Panc1 (cell line): ENCODE measurements around the gene ARFGEF2. TPM values are rescaled to one million over a fixed set of nuclear protein-coding genes. Genes with fewer than 3 reads are reported as not detected.

Experiments used
- ATAC-seq: fragments of 200-7000 bp; cut with Tn5 transposase; 2 replicates; pipeline ENCODE4 v1.9.1; 2020; ENCODE audit warnings: mild to moderate bottlenecking, moderate library complexity
- BruUV-seq: library from RNA; stranded (reverse); fragments of 400-500 nt; replicated peaks from 2 replicates; lab custom pipeline; 2021; lab: Mats Ljungman, UMichigan
- CTCF ChIA-PET: fragments of 300-600 bp; sonication (Branson Sonifier 250); formaldehyde crosslinking; loops from one replicate; lab custom pipeline; 2022; ENCODE audit warnings: antibody characterized with exemption; lab: Charles Lee
- POLR2A ChIA-PET: fragments of 300-600 bp; sonication (Branson Sonifier 250); formaldehyde crosslinking; loops from one replicate; lab custom pipeline; 2022; ENCODE audit warnings: antibody characterized with exemption; lab: Charles Lee
- DNase-seq: peaks from one replicate; pipeline ENCODE4 v3.0.0-alpha.2; 2010; ENCODE audit warnings: low read depth, low spot score
- H3K27ac ChIP-seq: 2 replicates; pipeline ENCODE4 v1.5.1; 2011; ENCODE audit warnings: mild to moderate bottlenecking, low read length, inconsistent platforms
- H3K27me3 ChIP-seq: fragments of 200-500 bp; sonication (Bioruptor generic); 2 replicates; pipeline ENCODE4 v1.6.0; 2014; ENCODE audit warnings: low read length, inconsistent platforms; ENCODE audit not compliant: control insufficient read depth, insufficient read depth
- H3K36me3 ChIP-seq: fragments of 200-500 bp; sonication (Bioruptor generic); 2 replicates; pipeline ENCODE4 v1.5.1; 2014; ENCODE audit warnings: inconsistent platforms, mild to moderate bottlenecking, low read length, moderate library complexity; ENCODE audit not compliant: control insufficient read depth, insufficient read depth
- H3K4me1 ChIP-seq: 2 replicates; pipeline ENCODE4 v1.5.1; 2011; ENCODE audit warnings: inconsistent platforms, mild to moderate bottlenecking, low read length, moderate library complexity; ENCODE audit not compliant: control insufficient read depth, insufficient read depth
- H3K4me3 ChIP-seq, 2 experiments: 2 replicates each; pipeline ENCODE4 v1.5.1; 2011 to 2012; ENCODE audit warnings: low read depth in 2 of 2, low read length in 2 of 2, mild to moderate bottlenecking in 2 of 2, inconsistent platforms in 1 of 2, moderate library complexity in 1 of 2
- H3K9me3 ChIP-seq: fragments of 200-500 bp; sonication (Bioruptor generic); 2 replicates; pipeline ENCODE4 v1.5.1; 2014; ENCODE audit warnings: low read depth, mild to moderate bottlenecking, inconsistent platforms, low read length, moderate library complexity; ENCODE audit not compliant: control insufficient read depth, insufficient read depth
- POLR2AphosphoS5 ChIP-seq: IDR thresholded peaks from 2 replicates; pipeline ENCODE4 v1.6.1; 2012; ENCODE audit warnings: mild to moderate bottlenecking, low read depth, low read length, moderate library complexity
- SIN3A ChIP-seq: IDR thresholded peaks from 2 replicates; pipeline ENCODE4 v1.6.1; 2012; ENCODE audit warnings: low read depth, mild to moderate bottlenecking, low read length, moderate library complexity, borderline replicate concordance; ENCODE audit not compliant: insufficient read depth
- TCF7L2 ChIP-seq: IDR thresholded peaks from 2 replicates; pipeline ENCODE4 v1.6.1; 2011; ENCODE audit warnings: mild to moderate bottlenecking, low read depth, low read length, inconsistent platforms
- in situ Hi-C: cut with HindIII; loops from 2 replicates; pipeline ENCODE4 v1.10.0; 2016; ENCODE audit warnings: low sequenced_read_pairs, low pct_unique_long_range_greater_than_20kb
- intact Hi-C: fragments of 100-400 bp; cut with micrococcal nuclease; formaldehyde crosslinking; loops from one replicate; pipeline ENCODE4 v1.10.0; 2022; ENCODE audit not compliant: unreplicated experiment
- total RNA-seq: library from RNA; stranded (reverse); gene quantifications from one replicate; pipeline ENCODE4 v1.2.1, GENCODE V29; 2021; ENCODE audit not compliant: unreplicated experiment
- TF ChIP-seq, protein P1 (sequence below), 2 experiments: IDR thresholded peaks; 2 replicates each; pipeline ENCODE4 v1.6.1; 2011 to 2012; ENCODE audit warnings: low read depth in 2 of 2, control low read depth in 1 of 2, low read length in 1 of 2, mild to moderate bottlenecking in 1 of 2, moderate library complexity in 1 of 2; ENCODE audit not compliant: insufficient read depth in 1 of 2
- TF ChIP-seq, protein P2 (sequence below): fragments of 450-650 bp; IDR thresholded peaks from 2 replicates; pipeline ENCODE4 v1.5.1; 2017; ENCODE audit warnings: mild to moderate bottlenecking

ARFGEF2 gene
- total RNA-seq, 1 experiment from 2014 or later = 36.6 TPM

DNA sequence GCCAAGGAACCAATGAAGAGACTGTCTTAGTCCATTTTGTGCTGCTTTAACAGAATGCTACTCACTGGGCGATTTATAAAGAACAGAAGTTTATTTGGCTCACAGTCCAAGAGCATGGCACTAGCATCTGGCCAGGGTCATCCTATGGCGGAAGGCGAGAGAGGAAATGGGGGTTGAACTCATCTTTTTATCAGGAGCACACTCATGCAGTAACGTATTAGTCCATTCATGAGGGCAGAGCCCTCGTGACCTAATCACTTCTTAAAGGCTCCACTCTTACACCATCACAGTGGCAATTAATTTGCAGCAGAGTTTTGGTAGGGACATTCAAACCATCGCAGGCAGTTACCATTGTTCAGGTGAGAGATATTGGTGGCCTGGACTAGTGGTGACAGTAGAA is 8.5 kb downstream of the ARFGEF2 start:
- TF ChIP-seq, protein P1, sequence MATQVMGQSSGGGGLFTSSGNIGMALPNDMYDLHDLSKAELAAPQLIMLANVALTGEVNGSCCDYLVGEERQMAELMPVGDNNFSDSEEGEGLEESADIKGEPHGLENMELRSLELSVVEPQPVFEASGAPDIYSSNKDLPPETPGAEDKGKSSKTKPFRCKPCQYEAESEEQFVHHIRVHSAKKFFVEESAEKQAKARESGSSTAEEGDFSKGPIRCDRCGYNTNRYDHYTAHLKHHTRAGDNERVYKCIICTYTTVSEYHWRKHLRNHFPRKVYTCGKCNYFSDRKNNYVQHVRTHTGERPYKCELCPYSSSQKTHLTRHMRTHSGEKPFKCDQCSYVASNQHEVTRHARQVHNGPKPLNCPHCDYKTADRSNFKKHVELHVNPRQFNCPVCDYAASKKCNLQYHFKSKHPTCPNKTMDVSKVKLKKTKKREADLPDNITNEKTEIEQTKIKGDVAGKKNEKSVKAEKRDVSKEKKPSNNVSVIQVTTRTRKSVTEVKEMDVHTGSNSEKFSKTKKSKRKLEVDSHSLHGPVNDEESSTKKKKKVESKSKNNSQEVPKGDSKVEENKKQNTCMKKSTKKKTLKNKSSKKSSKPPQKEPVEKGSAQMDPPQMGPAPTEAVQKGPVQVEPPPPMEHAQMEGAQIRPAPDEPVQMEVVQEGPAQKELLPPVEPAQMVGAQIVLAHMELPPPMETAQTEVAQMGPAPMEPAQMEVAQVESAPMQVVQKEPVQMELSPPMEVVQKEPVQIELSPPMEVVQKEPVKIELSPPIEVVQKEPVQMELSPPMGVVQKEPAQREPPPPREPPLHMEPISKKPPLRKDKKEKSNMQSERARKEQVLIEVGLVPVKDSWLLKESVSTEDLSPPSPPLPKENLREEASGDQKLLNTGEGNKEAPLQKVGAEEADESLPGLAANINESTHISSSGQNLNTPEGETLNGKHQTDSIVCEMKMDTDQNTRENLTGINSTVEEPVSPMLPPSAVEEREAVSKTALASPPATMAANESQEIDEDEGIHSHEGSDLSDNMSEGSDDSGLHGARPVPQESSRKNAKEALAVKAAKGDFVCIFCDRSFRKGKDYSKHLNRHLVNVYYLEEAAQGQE (IDR thresholded peaks at IDR 0.05; ENCODE audit: insufficient read depth in 1 of 2, low read depth in 2 of 2, low read length in 1 of 2) = no peak
- TF ChIP-seq POLR2AphosphoS5 = no peak
- no peak for TF ChIP-seq TCF7L2
- no peak for TF ChIP-seq SIN3A
- TF ChIP-seq, protein P2, sequence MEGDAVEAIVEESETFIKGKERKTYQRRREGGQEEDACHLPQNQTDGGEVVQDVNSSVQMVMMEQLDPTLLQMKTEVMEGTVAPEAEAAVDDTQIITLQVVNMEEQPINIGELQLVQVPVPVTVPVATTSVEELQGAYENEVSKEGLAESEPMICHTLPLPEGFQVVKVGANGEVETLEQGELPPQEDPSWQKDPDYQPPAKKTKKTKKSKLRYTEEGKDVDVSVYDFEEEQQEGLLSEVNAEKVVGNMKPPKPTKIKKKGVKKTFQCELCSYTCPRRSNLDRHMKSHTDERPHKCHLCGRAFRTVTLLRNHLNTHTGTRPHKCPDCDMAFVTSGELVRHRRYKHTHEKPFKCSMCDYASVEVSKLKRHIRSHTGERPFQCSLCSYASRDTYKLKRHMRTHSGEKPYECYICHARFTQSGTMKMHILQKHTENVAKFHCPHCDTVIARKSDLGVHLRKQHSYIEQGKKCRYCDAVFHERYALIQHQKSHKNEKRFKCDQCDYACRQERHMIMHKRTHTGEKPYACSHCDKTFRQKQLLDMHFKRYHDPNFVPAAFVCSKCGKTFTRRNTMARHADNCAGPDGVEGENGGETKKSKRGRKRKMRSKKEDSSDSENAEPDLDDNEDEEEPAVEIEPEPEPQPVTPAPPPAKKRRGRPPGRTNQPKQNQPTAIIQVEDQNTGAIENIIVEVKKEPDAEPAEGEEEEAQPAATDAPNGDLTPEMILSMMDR = no peak
- Histone ChIP-seq H3K27me3 (no peaks in the 10 kb centered on the region), H3K36me3 (no peaks in the 10 kb centered on the region), H3K27ac (no peak overlapping the region), H3K4me3 (no peak overlapping the region), H3K9me3 (no peaks in the 10 kb centered on the region), H3K4me1 (no peaks in the 10 kb centered on the region)
- ChIA-PET CTCF (no interaction called here), POLR2A (no interaction called here)
- in situ Hi-C loops (no loop called here), intact Hi-C loops (no loop called here)
- ATAC-seq (no peak), DNase-seq (no peak)
- no TSS peak for BruUV-seq

DNA sequence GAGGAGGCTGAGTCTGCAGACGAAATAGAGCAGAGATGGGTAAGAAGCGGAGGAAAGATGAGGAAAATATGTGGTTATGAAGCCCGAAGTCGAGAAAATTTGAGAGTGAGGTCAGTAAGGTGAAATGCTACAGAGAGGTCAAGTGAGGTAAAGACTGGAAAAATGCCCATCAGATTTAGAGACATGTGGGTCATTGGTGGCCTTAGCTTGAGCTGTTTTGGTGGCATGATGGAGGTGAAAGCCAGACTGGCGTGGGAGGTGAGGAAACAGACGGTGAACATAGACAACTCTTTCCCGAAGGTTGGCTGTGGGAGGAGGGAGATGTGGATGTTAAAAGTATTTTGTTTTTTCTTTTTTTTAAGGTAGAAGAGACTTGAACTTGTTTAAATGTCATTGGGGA is 9.4 kb downstream of the ARFGEF2 start:
- TSS peak; percentile 3 for BruUV-seq
- in situ Hi-C loops = no loop called here
- H3K27me3 ChIP-seq = no peaks in the 10 kb centered on the region
- no peaks in the 10 kb centered on the region for H3K4me1 ChIP-seq
- ChIA-PET CTCF (no interaction called here), POLR2A (no interaction called here)
- no peak overlapping the region for H3K4me3 ChIP-seq
- H3K9me3 ChIP-seq = no peaks in the 10 kb centered on the region
- no peaks in the 10 kb centered on the region for H3K36me3 ChIP-seq
- no peak overlapping the region for H3K27ac ChIP-seq
- no peak for ATAC-seq
- TF ChIP-seq, protein P1 (IDR thresholded peaks at IDR 0.05; ENCODE audit: insufficient read depth in 1 of 2, low read depth in 2 of 2, low read length in 1 of 2) = no peak
- TF ChIP-seq, protein P2 = no peak
- no peak for TF ChIP-seq TCF7L2
- TF ChIP-seq SIN3A = no peak
- no peak for TF ChIP-seq POLR2AphosphoS5
- no peak for DNase-seq
- intact Hi-C loops = no loop called here
